GM23338 (cell line): ENCODE data around the gene MAP3K4. TPM values are rescaled to one million over a fixed set of nuclear protein-coding genes. Genes with fewer than 3 reads are reported as not detected.

Experiments used
- ATAC-seq: fragments of 200-7000 bp; cut with Tn5 transposase; 3 replicates; pipeline ENCODE4 v1.9.1; 2020
- DNase-seq: peaks from one replicate; pipeline ENCODE4 v3.0.0-alpha.2; 2015; ENCODE audit warnings: low spot score
- H2AFZ ChIP-seq: fragments of 200-600 bp; sonication (generic); 2 replicates; pipeline ENCODE4 v1.8.0; 2016; ENCODE audit warnings: antibody characterized with exemption, mild to moderate bottlenecking, moderate library complexity
- H3F3A ChIP-seq: fragments of 200-600 bp; sonication (generic); replicated peaks from 2 replicates; pipeline ENCODE4 v1.8.0; 2017; ENCODE audit warnings: antibody characterized with exemption, mixed run types, low read depth
- H3K27ac ChIP-seq: fragments of 200-600 bp; sonication (generic); 2 replicates; pipeline ENCODE4 v1.6.1; 2016; ENCODE audit warnings: low read depth
- H3K27me3 ChIP-seq: fragments of 200-600 bp; sonication (generic); 2 replicates; pipeline ENCODE4 v1.8.0; 2016; ENCODE audit warnings: mild to moderate bottlenecking, mixed run types, moderate library complexity; ENCODE audit not compliant: insufficient read depth
- H3K36me3 ChIP-seq: fragments of 200-600 bp; sonication (generic); 2 replicates; pipeline ENCODE4 v1.8.0; 2016; ENCODE audit warnings: mild to moderate bottlenecking; ENCODE audit not compliant: insufficient read depth
- H3K4me1 ChIP-seq: fragments of 200-600 bp; sonication (generic); 2 replicates; pipeline ENCODE4 v1.8.0; 2016; ENCODE audit warnings: mild to moderate bottlenecking, moderate library complexity; ENCODE audit not compliant: insufficient read depth
- H3K4me2 ChIP-seq: fragments of 200-600 bp; sonication (generic); 2 replicates; pipeline ENCODE4 v1.7.1; 2017; ENCODE audit warnings: mixed run types
- H3K4me3 ChIP-seq: fragments of 200-600 bp; sonication (generic); 2 replicates; pipeline ENCODE4 v1.6.1; 2016; ENCODE audit warnings: mixed run types
- H3K79me2 ChIP-seq: fragments of 200-600 bp; sonication (generic); replicated peaks from 2 replicates; pipeline ENCODE4 v1.8.0; 2017; ENCODE audit warnings: mild to moderate bottlenecking; ENCODE audit not compliant: insufficient read depth
- H3K9me2 ChIP-seq: fragments of 200-600 bp; sonication (generic); 2 replicates; pipeline ENCODE4 v1.8.0; 2017; ENCODE audit not compliant: insufficient read depth
- H4K20me1 ChIP-seq: fragments of 200-600 bp; sonication (generic); replicated peaks from 2 replicates; pipeline ENCODE4 v1.8.0; 2017; ENCODE audit warnings: mild to moderate bottlenecking; ENCODE audit not compliant: insufficient read depth
- H3K27ac Mint-ChIP-seq: 2 replicates; pipeline ENCODE4 v1.8.0; 2020; ENCODE audit warnings: inconsistent platforms, mild to moderate bottlenecking, moderate library complexity, mixed read lengths
- H3K27me3 Mint-ChIP-seq: 3 replicates; pipeline ENCODE4 v1.8.0; 2022; ENCODE audit warnings: low read depth, mild to moderate bottlenecking, moderate library complexity, mixed read lengths, inconsistent platforms; ENCODE audit not compliant: insufficient read depth, poor library complexity
- H3K36me3 Mint-ChIP-seq: 3 replicates; pipeline ENCODE4 v1.8.0; 2021; ENCODE audit warnings: low read depth, mild to moderate bottlenecking, inconsistent platforms, moderate library complexity, mixed read lengths
- H3K4me1 Mint-ChIP-seq: 3 replicates; pipeline ENCODE4 v1.8.0; 2020; ENCODE audit warnings: mild to moderate bottlenecking, inconsistent platforms, mixed read lengths
- H3K4me3 Mint-ChIP-seq: 3 replicates; pipeline ENCODE4 v1.8.0; 2021; ENCODE audit warnings: moderate library complexity, mild to moderate bottlenecking, inconsistent platforms, mixed read lengths
- H3K9me3 Mint-ChIP-seq: 3 replicates; pipeline ENCODE4 v1.8.0; 2020; ENCODE audit warnings: moderate library complexity, mild to moderate bottlenecking, inconsistent platforms, mixed read lengths
- CREB1 ChIP-seq: fragments of 250-450 bp; sonication (Bioruptor Pico); IDR thresholded peaks from 2 replicates; pipeline ENCODE4 v1.5.0; 2020; ENCODE audit warnings: low read depth, mild to moderate bottlenecking, moderate library complexity
- CTCF ChIP-seq, 2 experiments: fragments of 200-600 bp in 1 of 2; sonication (generic) in 1 of 2; conservative IDR thresholded peaks; 2 replicates each; pipeline versions ENCODE4 v1.5.1 to v1.6.1; 2016 to 2017; ENCODE audit warnings: antibody characterized with exemption in 2 of 2, low read depth in 2 of 2, mild to moderate bottlenecking in 2 of 2, moderate library complexity in 1 of 2
- ETS1 ChIP-seq: IDR thresholded peaks from 2 replicates; pipeline ENCODE4 v1.6.1; 2016; ENCODE audit warnings: antibody characterized with exemption
- EZH2 ChIP-seq: fragments of 200-600 bp; sonication (generic); IDR thresholded peaks from one replicate; pipeline ENCODE4 v1.8.0; 2017; ENCODE audit warnings: antibody characterized with exemption, mild to moderate bottlenecking, low read depth; ENCODE audit not compliant: unreplicated experiment
- POLR2AphosphoS5 ChIP-seq: IDR thresholded peaks from 2 replicates; pipeline ENCODE4 v1.6.1; 2016; ENCODE audit warnings: antibody characterized with exemption, low read depth
- ZNF114 ChIP-seq: fragments of 250-450 bp; sonication (Bioruptor Pico); IDR thresholded peaks from 2 replicates; pipeline ENCODE4 v1.5.0; 2020; ENCODE audit warnings: mild to moderate bottlenecking, moderate library complexity
- ZNF331 ChIP-seq: fragments of 250-450 bp; sonication (Bioruptor Pico); IDR thresholded peaks from 2 replicates; pipeline ENCODE4 v1.5.0; 2020; ENCODE audit warnings: low read depth, mild to moderate bottlenecking, moderate library complexity
- polyA plus RNA-seq: library from polyadenylated mRNA; unstranded; fragments of >200 nt; fragmentation: Nextera tagmentation; extraction: Ambion mirVana; gene quantifications from 2 replicates; pipeline ENCODE4 v1.2.1, GENCODE V29; 2016
- total RNA-seq: library from RNA; depleted of rRNA; stranded (reverse); fragments of >200 nt; shearing (Covaris generic); gene quantifications from 2 replicates; pipeline ENCODE4 v1.2.3, GENCODE V29; 2014

MAP3K4 gene
- total and polyA plus RNA-seq, 2 experiments from 2014 or later: 44.4 to 48.8 TPM

GRCh38 chr6:160992061-160992979, 751 bp downstream of the MAP3K4 start:
- Mint-ChIP-seq H3K27me3 (peaks cover 3% of the 10 kb centered on the region), H3K36me3 (peaks cover 3% of the 10 kb centered on the region; the same call in 2 of the 3 replicates), H3K9me3 (0 out of 3 replicates have a peak, but pooled peaks cover 3% of the 10 kb centered on the region), H3K27ac (peak overlapping the region; percentile 87), H3K4me3 (peak overlapping the region; percentile 94), H3K4me1 (peaks cover 27% of the 10 kb centered on the region)
- Histone ChIP-seq H3K79me2 (peaks cover 51% of the 10 kb centered on the region), H3K9me2 (no peaks in the 10 kb centered on the region), H3K4me1 (peaks cover 6% of the 10 kb centered on the region), H3K4me3 (peak overlapping the region; percentile 77), H3K4me2 (peak overlapping the region; percentile 87), H3K27me3 (no peaks in the 10 kb centered on the region), H3K36me3 (no peaks in the 10 kb centered on the region), H2AFZ (peak overlapping the region; percentile 84), H4K20me1 (peaks cover 35% of the 10 kb centered on the region), H3K27ac (peak overlapping the region; percentile 93), H3F3A (no peaks in the 10 kb centered on the region)
- ATAC-seq: peak; percentile 65
- TF ChIP-seq CTCF (conservative IDR thresholded peaks at IDR 0.05; ENCODE audit: low read depth in 2 of 2) (peak; percentile 74), CREB1 (CRISPR knock-in tag) (no peak), POLR2AphosphoS5 (peak; percentile 13; the same call in 1 of the 2 replicates), ETS1 (no peak)
- DNase-seq: peak; percentile 81

- Histone ChIP-seq H3K4me2 (peak overlapping the region; percentile 87), H4K20me1 (peaks cover 35% of the 10 kb centered on the region), H3K4me1 (peaks cover 6% of the 10 kb centered on the region), H3K4me3 (peak overlapping the region; percentile 77), H3K27ac (no peak overlapping the region), H3K36me3 (no peaks in the 10 kb centered on the region), H3K27me3 (no peaks in the 10 kb centered on the region), H3K79me2 (peaks cover 57% of the 10 kb centered on the region), H3F3A (no peaks in the 10 kb centered on the region), H3K9me2 (no peaks in the 10 kb centered on the region), H2AFZ (no peak overlapping the region)
- Mint-ChIP-seq H3K4me1 (peaks cover 32% of the 10 kb centered on the region), H3K36me3 (peaks cover 8% of the 10 kb centered on the region), H3K27ac (no peak overlapping the region), H3K27me3 (peaks cover 3% of the 10 kb centered on the region), H3K4me3 (peak overlapping the region; percentile 94), H3K9me3 (no peaks in the 10 kb centered on the region)
- TF ChIP-seq ZNF331 (CRISPR knock-in tag) (no peak), ZNF114 (no peak), EZH2 (no peak), CREB1 (CRISPR knock-in tag) (no peak)
- DNase-seq (no peak), ATAC-seq (no peak)
Measured at GRCh38 chr6:160992980-160993314, 1.4 kb downstream of the MAP3K4 start.
